Smooth muscle cell (in vitro differentiated cells): Measurements from ENCODE around the gene CALML6. TPM values are rescaled to one million over a fixed set of nuclear protein-coding genes. Genes with fewer than 3 reads are reported as not detected.
"Not testable (repeated sequence)": the region's sequence is repeated elsewhere in the genome, so short reads cannot be mapped to it uniquely, and the experiment has no call there.

Experiments
- DNase-seq: peaks from one replicate; lab custom pipeline; 2025; ENCODE audit not compliant: unreplicated experiment; lab: John Stamatoyannopoulos, UW
- H2AFZ ChIP-seq: fragments of 200-600 bp; sonication (generic); 2 replicates; pipeline ENCODE4 v1.6.0; 2016; ENCODE audit warnings: antibody characterized with exemption, low read depth, mild to moderate bottlenecking
- H3F3A ChIP-seq: fragments of 200-600 bp; sonication (generic); 2 replicates; pipeline ENCODE4 v1.6.0; 2017; ENCODE audit warnings: antibody characterized with exemption, low read depth
- H3K27ac ChIP-seq: fragments of 200-600 bp; sonication (generic); 2 replicates; pipeline ENCODE4 v1.5.1; 2016; ENCODE audit warnings: low read depth, mild to moderate bottlenecking
- H3K27me3 ChIP-seq: fragments of 200-600 bp; sonication (generic); 2 replicates; pipeline ENCODE4 v1.6.1; 2016; ENCODE audit warnings: low read depth, mild to moderate bottlenecking
- H3K36me3 ChIP-seq: fragments of 200-600 bp; sonication (generic); 2 replicates; pipeline ENCODE4 v1.5.1; 2016; ENCODE audit warnings: low read depth
- H3K4me1 ChIP-seq: fragments of 200-600 bp; sonication (generic); 2 replicates; pipeline ENCODE4 v1.5.1; 2016; ENCODE audit warnings: low read depth
- H3K4me2 ChIP-seq: fragments of 200-600 bp; sonication (generic); 2 replicates; pipeline ENCODE4 v1.6.0; 2016; ENCODE audit warnings: mild to moderate bottlenecking
- H3K4me3 ChIP-seq: fragments of 200-600 bp; sonication (generic); 2 replicates; pipeline ENCODE4 v1.5.1; 2016; ENCODE audit warnings: mild to moderate bottlenecking
- H3K79me2 ChIP-seq: fragments of 200-600 bp; sonication (generic); 2 replicates; pipeline ENCODE4 v1.6.0; 2016; ENCODE audit warnings: low read depth, mild to moderate bottlenecking
- H3K9ac ChIP-seq: fragments of 200-600 bp; sonication (generic); 2 replicates; pipeline ENCODE4 v1.6.0; 2016; ENCODE audit warnings: low read depth
- H3K9me3 ChIP-seq: fragments of 200-600 bp; sonication (generic); replicated peaks from 2 replicates; pipeline ENCODE4 v1.5.1; 2016; ENCODE audit warnings: low read depth
- H4K20me1 ChIP-seq: fragments of 200-600 bp; sonication (generic); 2 replicates; pipeline ENCODE4 v1.6.0; 2016; ENCODE audit warnings: low read depth
- CTCF ChIP-seq: fragments of 200-600 bp; sonication (generic); IDR thresholded peaks from 2 replicates; pipeline ENCODE4 v1.5.1; 2017; ENCODE audit warnings: borderline replicate concordance, mild to moderate bottlenecking, antibody characterized with exemption; ENCODE audit not compliant: insufficient read depth, poor library complexity, severe bottlenecking
- WGBS: methylation state at CpG from one replicate; pipeline ENCODE4 v1.1.7; 2016; ENCODE audit warnings: low lambda C conversion rate; 5-methylcytosine and 5-hydroxymethylcytosine counted together
- polyA plus RNA-seq: library from polyadenylated mRNA; unstranded; fragments of >200 nt; fragmentation: Nextera tagmentation; extraction: Ambion mirVana; gene quantifications from 2 replicates; pipeline ENCODE4 v1.2.1, GENCODE V29; 2016
- total RNA-seq: library from RNA; depleted of rRNA; stranded (reverse); fragments of >200 nt; gene quantifications from 2 replicates; pipeline ENCODE4 v1.2.3, GENCODE V29; 2014

Gene CALML6
- total and polyA plus RNA-seq, 2 experiments from 2014 or later: 0.18 to 1.3 TPM

DNA sequence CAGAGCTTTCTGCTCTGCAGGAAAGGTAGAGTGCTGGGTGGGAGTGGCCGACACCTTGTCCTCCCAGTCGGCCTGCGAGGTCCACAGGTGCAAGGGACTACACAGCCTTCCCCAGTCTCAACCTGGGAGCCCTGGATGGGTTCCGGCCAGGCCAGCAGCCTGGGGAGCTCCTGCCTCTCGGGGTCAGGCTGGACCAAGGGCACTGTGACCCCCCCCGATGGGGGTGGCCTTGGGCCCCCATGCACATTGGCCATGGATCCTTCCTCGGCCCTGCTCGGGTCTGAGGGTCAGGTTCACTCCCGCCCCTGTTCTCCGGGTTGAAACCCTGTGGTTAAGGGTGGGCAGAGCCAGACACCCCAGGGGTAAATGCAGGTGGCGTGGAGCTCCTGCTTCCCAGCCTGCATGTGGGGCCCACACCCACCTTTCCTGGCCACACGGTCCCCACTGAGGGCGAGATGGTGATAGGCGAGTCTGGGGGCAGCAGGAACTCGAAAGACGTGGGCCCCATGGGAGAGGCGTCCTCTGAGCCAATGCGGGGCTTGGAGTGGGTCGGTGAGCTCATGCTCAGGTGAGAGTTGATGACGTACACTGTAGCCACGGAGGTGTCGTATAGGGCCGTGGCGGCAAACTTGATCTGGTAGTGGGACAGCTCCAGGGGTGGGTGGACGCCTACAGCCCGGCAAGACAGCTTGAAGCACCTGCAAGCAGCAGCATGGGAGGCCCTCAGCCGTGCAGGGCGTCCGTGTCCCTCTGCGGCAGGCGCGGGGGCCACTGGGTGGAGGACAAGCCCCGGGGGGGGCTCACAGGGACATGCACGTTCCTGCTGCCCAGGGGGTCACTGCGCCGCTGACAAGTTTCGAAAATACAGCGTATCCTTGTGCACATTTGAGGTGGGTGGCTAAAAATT lies 14.8 kb downstream of the CALML6 start:
- Histone ChIP-seq H3F3A (no peaks in the 10 kb centered on the region), H3K4me1 (no peaks in the 10 kb centered on the region), H3K4me2 (no peak overlapping the region), H2AFZ (no peak overlapping the region), H3K27me3 (no peaks in the 10 kb centered on the region), H4K20me1 (no peaks in the 10 kb centered on the region), H3K27ac (no peak overlapping the region), H3K36me3 (no peaks in the 10 kb centered on the region), H3K4me3 (no peak overlapping the region), H3K9ac (no peak overlapping the region), H3K79me2 (no peaks in the 10 kb centered on the region), H3K9me3 (no peaks in the 10 kb centered on the region)
- no peak for TF ChIP-seq CTCF
- WGBS: 91% methylated on average over 38 of the region's 38 CpGs
- DNase-seq: no peak

DNA sequence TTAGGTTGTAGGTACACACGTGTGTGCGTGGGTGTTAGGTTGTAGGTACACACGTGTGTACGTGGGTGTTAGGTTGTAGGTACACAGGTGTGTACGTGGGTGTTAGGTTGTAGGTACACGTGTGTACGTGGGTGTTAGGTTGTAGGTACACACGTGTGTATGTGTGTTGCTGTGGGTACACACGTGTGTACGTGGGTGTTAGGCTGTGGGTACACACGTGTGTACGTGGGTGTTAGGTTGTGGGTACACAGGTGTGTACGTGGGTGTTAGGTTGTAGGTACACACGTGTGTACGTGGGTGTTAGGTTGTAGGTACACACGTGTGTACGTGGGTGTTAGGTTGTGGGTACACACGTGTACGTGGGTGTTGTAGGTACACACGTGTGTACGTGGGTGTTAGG lies 19.8 kb downstream of the CALML6 start:
- H3K27ac ChIP-seq, H3K4me3 ChIP-seq, H2AFZ ChIP-seq, DNase-seq, H3K9me3 ChIP-seq, H3K36me3 ChIP-seq, H3K27me3 ChIP-seq, H3K4me1 ChIP-seq, H3K9ac ChIP-seq, H4K20me1 ChIP-seq, H3K4me2 ChIP-seq, H3F3A ChIP-seq, H3K79me2 ChIP-seq: not testable (repeated sequence)
- 94% methylated on average over 16 of the region's 21 CpGs for WGBS

DNA sequence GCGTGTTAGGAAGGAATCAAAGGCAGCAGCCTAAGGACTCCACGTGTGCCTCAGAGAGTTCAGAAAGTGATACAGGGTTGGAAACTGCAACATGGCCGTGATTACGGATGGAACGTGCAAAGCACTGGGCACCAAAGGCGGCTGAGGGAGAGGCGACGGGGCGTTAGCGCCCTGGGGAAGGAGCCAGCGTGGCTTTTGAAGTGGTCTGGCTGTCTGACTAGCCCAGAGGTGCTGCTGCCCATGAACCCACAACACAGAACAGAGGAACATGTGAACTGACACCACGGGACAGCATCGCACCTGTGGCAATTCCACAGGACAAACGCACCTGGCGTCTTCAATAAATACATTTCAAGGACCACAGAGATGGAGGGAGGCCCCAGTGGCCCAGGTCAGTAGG lies 22.0 kb downstream of the CALML6 start:
- no peaks in the 10 kb centered on the region for H4K20me1 ChIP-seq
- no peak overlapping the region for H3K9ac ChIP-seq
- H3K36me3 ChIP-seq: no peaks in the 10 kb centered on the region
- H3K4me3 ChIP-seq: no peak overlapping the region
- no peak overlapping the region for H3K4me2 ChIP-seq
- no peaks in the 10 kb centered on the region for H3K27me3 ChIP-seq
- H3F3A ChIP-seq: no peaks in the 10 kb centered on the region
- no peak overlapping the region for H3K27ac ChIP-seq
- no peak for TF ChIP-seq CTCF
- no peak overlapping the region for H2AFZ ChIP-seq
- 92% methylated on average over 15 of the region's 15 CpGs for WGBS
- H3K79me2 ChIP-seq: no peaks in the 10 kb centered on the region
- no peaks in the 10 kb centered on the region for H3K9me3 ChIP-seq
- no peak for DNase-seq
- H3K4me1 ChIP-seq: no peaks in the 10 kb centered on the region

GRCh38 chr1:1937549-1938275 lies 22.7 kb downstream of the CALML6 start:
- no peaks in the 10 kb centered on the region for H3K9me3 ChIP-seq
- H3K4me1 ChIP-seq: no peaks in the 10 kb centered on the region
- no peaks in the 10 kb centered on the region for H4K20me1 ChIP-seq
- no peak overlapping the region for H3K4me3 ChIP-seq
- H3K9ac ChIP-seq: no peak overlapping the region
- H3K27me3 ChIP-seq: no peaks in the 10 kb centered on the region
- H2AFZ ChIP-seq: no peak overlapping the region
- H3K79me2 ChIP-seq: no peaks in the 10 kb centered on the region
- no peaks in the 10 kb centered on the region for H3K36me3 ChIP-seq
- WGBS: 93% methylated on average over 16 of the region's 16 CpGs
- H3F3A ChIP-seq: no peaks in the 10 kb centered on the region
- no peak for DNase-seq
- H3K4me2 ChIP-seq: no peak overlapping the region
- no peak for TF ChIP-seq CTCF
- H3K27ac ChIP-seq: no peak overlapping the region
